ENCODE data around the gene VASP. TPM values are rescaled to one million over a fixed set of nuclear protein-coding genes. Genes with fewer than 3 reads are reported as not detected.

VASP gene
- total and polyA plus RNA-seq, 9 of the 15 experiments (the other 6 are each of a cell fraction or from before 2014, with no cell fraction given) = 16.7 to 261 (median 112) TPM

- no peak for TF ChIP-seq HDAC6 (IDR thresholded peaks at IDR 0.05; ENCODE audit: low read depth, low read length)
- no peak for TF ChIP-seq SMAD4 (CRISPR knock-in tag; conservative IDR thresholded peaks at IDR 0.05)
- TF ChIP-seq ZNF584 (CRISPR knock-in tag; IDR thresholded peaks at IDR 0.05; ENCODE audit: low read depth) = no peak
- no peak for TF ChIP-seq ELF1 (tag; IDR thresholded peaks at IDR 0.05)
- no peak for TF ChIP-seq ZNF436 (CRISPR knock-in tag; IDR thresholded peaks at IDR 0.05)
- no peak for TF ChIP-seq ZNF830 (CRISPR knock-in tag; IDR thresholded peaks at IDR 0.05)
- TF ChIP-seq PTTG1 (tag; IDR thresholded peaks at IDR 0.05; ENCODE audit: low read depth) = no peak
- TF ChIP-seq ZNF780A (CRISPR knock-in tag; IDR thresholded peaks at IDR 0.05) = no peak
- TF ChIP-seq SMARCA5 (IDR thresholded peaks at IDR 0.05) = peak; percentile 74
- no peak for TF ChIP-seq RFX7 (CRISPR knock-in tag; IDR thresholded peaks at IDR 0.05)
- TF ChIP-seq RBM25 (IDR thresholded peaks at IDR 0.05; ENCODE audit: low read depth, low read length, severe bottlenecking) = peak; percentile 27
- TF ChIP-seq SMC3 (conservative IDR thresholded peaks at IDR 0.05; ENCODE audit: insufficient read depth, low read depth, low read length) = peak; percentile 81
- no peak for TF ChIP-seq ZBTB43 (CRISPR knock-in tag; IDR thresholded peaks at IDR 0.05)
- peak in 1 of 2 experiments; percentile 55; a peak in 1 of 4 replicates for TF ChIP-seq RCOR1 (IDR thresholded peaks at IDR 0.05; ENCODE audit: borderline replicate concordance in 1 of 2, low read depth in 2 of 2, low read length in 2 of 2)
- TF ChIP-seq BDP1 (IDR thresholded peaks at IDR 0.05; ENCODE audit: insufficient read depth, insufficient read length) = no peak
- TF ChIP-seq YY1 (IDR thresholded peaks at IDR 0.05; ENCODE audit: borderline replicate concordance in 1 of 3, control insufficient read depth in 1 of 3, extremely low read depth in 1 of 3, insufficient read depth in 3 of 3, insufficient read length in 1 of 3, insufficient replicate concordance in 2 of 3, low read depth in 1 of 3, low read length in 2 of 3) = peak in 1 of 3 experiments; percentile 72
- TF ChIP-seq ZNF224 (CRISPR knock-in tag; IDR thresholded peaks at IDR 0.05) = no peak
- TF ChIP-seq, protein P1, sequence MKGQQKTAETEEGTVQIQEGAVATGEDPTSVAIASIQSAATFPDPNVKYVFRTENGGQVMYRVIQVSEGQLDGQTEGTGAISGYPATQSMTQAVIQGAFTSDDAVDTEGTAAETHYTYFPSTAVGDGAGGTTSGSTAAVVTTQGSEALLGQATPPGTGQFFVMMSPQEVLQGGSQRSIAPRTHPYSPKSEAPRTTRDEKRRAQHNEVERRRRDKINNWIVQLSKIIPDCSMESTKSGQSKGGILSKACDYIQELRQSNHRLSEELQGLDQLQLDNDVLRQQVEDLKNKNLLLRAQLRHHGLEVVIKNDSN (CRISPR knock-in tag; IDR thresholded peaks at IDR 0.05) = no peak
- TF ChIP-seq, protein P2, sequence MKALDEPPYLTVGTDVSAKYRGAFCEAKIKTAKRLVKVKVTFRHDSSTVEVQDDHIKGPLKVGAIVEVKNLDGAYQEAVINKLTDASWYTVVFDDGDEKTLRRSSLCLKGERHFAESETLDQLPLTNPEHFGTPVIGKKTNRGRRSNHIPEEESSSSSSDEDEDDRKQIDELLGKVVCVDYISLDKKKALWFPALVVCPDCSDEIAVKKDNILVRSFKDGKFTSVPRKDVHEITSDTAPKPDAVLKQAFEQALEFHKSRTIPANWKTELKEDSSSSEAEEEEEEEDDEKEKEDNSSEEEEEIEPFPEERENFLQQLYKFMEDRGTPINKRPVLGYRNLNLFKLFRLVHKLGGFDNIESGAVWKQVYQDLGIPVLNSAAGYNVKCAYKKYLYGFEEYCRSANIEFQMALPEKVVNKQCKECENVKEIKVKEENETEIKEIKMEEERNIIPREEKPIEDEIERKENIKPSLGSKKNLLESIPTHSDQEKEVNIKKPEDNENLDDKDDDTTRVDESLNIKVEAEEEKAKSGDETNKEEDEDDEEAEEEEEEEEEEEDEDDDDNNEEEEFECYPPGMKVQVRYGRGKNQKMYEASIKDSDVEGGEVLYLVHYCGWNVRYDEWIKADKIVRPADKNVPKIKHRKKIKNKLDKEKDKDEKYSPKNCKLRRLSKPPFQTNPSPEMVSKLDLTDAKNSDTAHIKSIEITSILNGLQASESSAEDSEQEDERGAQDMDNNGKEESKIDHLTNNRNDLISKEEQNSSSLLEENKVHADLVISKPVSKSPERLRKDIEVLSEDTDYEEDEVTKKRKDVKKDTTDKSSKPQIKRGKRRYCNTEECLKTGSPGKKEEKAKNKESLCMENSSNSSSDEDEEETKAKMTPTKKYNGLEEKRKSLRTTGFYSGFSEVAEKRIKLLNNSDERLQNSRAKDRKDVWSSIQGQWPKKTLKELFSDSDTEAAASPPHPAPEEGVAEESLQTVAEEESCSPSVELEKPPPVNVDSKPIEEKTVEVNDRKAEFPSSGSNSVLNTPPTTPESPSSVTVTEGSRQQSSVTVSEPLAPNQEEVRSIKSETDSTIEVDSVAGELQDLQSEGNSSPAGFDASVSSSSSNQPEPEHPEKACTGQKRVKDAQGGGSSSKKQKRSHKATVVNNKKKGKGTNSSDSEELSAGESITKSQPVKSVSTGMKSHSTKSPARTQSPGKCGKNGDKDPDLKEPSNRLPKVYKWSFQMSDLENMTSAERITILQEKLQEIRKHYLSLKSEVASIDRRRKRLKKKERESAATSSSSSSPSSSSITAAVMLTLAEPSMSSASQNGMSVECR (CRISPR knock-in tag; IDR thresholded peaks at IDR 0.05) = 0 out of 2 replicates have a peak, but pooled peaks have one; percentile 30
- no peak for TF ChIP-seq RBM14 (IDR thresholded peaks at IDR 0.05; ENCODE audit: borderline replicate concordance, insufficient read depth, low read depth, low read length)
These were observed 62.5 kb downstream of the VASP start (continued) for GRCh38 chr19:45569619-45570421.

All from K562 (cell line).